Stimulated activated naive CD8-positive, alpha-beta T cell treated with anti-CD3 and anti-CD28 coated beads, Interleukin-15, Interleukin-2, amounts not matched to agents 100 ng/mL and 50 ng/mL, for 24 hours (primary cell): ENCODE measurements around the gene ACOT8.
"Not testable (repeated sequence)": the region's sequence is repeated elsewhere in the genome, so short reads cannot be mapped to it uniquely, and the experiment has no call there.

ENCODE experiments used
- H3K27ac Mint-ChIP-seq: one replicate; pipeline ENCODE4 v1.8.0; 2021; ENCODE audit warnings: mild to moderate bottlenecking, mixed read lengths
- H3K27me3 Mint-ChIP-seq: one replicate; pipeline ENCODE4 v1.8.0; 2021; ENCODE audit warnings: mixed read lengths
- H3K36me3 Mint-ChIP-seq: one replicate; pipeline ENCODE4 v1.8.0; 2021; ENCODE audit warnings: low read depth, mixed read lengths
- H3K4me1 Mint-ChIP-seq: one replicate; pipeline ENCODE4 v1.8.0; 2021; ENCODE audit warnings: low read depth, mixed read lengths
- H3K4me3 Mint-ChIP-seq: one replicate; pipeline ENCODE4 v1.8.0; 2021; ENCODE audit warnings: mild to moderate bottlenecking, mixed read lengths
- H3K9me3 Mint-ChIP-seq: one replicate; pipeline ENCODE4 v1.8.0; 2021; ENCODE audit warnings: mixed read lengths

ACOT8 gene

DNA sequence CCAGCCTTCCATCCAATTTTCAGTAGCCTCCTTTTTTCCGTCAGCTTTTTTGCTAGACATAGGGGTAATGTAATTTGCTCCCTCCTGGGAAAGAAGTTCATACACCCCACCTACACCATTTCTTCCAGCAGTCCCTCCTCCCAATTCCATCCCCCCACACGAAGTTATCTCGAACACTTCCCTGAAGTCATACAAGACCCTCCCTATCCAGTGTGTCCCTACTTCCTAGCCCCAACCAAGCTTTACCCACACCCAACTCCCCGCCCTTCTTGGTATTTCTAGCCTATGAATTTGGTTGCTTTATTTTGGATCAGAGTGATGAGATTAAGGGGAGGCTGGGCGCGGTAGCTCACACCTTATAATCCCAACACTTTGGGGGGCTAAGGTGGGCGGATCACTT, 43.7 kb downstream of the ACOT8 start:
- H3K4me1 Mint-ChIP-seq, result peaks cover 22% of the 10 kb centered on the region
- H3K27ac Mint-ChIP-seq, result peak overlapping the region; percentile 82
- H3K9me3 Mint-ChIP-seq, result no peaks in the 10 kb centered on the region
- H3K27me3 Mint-ChIP-seq, result no peaks in the 10 kb centered on the region
- H3K36me3 Mint-ChIP-seq, result peaks cover 51% of the 10 kb centered on the region
- peak overlapping the region; percentile 93 for H3K4me3 Mint-ChIP-seq

DNA sequence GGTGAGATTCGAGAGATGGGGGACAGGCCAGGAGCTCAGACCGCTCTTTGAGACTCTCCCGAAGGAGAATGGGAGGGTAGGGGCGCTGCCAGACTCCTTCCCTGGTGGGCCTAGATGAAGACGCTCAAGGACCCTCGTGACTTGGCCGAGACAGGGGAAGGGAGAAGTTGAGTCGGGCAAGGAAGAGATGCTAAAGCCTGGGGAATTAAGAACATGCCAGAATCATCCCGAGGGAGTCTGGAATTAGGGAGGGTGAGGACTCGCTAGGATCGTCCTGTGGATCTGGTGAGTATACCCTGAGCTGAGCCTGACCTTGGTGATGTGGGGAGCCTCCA, 44.2 kb downstream of the ACOT8 start:
- Mint-ChIP-seq H3K27ac (peak overlapping the region; percentile 82), H3K4me3 (peak overlapping the region; percentile 93), H3K4me1 (peaks cover 22% of the 10 kb centered on the region), H3K27me3 (no peaks in the 10 kb centered on the region), H3K9me3 (no peaks in the 10 kb centered on the region), H3K36me3 (peaks cover 53% of the 10 kb centered on the region)

DNA sequence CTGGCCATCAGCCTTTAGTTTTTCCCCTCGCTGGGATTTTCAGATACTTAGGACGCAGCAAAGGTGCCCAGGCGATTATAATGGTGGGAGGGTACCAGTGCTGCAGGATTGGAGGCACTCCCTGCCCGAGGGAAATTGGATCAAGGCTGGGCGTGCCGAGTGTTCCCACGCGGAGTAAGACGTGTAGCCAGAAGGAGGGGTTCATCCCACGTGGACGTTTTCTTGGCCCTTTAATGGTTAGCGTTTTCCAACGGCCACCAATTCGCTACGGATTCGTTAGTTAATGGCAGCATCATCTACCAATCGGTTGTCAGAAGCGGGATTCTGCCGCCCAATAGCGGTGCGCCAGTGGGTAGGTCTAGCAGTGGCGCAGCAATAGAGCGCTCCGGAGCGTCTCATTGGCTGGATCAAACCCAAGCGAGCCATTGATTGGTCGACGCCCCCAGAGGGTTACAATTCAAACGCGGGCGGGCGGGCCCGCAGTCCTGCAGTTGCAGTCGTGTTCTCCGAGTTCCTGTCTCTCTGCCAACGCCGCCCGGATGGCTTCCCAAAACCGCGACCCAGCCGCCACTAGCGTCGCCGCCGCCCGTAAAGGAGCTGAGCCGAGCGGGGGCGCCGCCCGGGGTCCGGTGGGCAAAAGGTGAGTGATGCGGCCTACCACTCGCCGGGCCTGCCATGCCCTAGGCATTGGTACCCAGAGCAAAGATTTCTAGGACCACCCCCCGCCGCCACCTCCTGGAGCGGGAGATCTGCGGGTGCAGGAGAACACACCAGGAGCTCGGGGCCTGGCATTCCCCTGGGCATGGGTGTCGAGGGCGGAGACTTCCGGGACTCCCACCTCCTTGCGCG, 44.8 kb downstream of the ACOT8 start, which contains the start of gene UBE2C:
Gene UBE2C, plus strand, starts transcription at position 488 of the 849 bp plus-strand sequence. Its CDS starts 52 bp downstream, at position 540.
- Mint-ChIP-seq H3K27ac (peak within 1 kb of the TSS; percentile 82), H3K27me3 (no peaks in the 10 kb centered on the region), H3K36me3 (peaks cover 51% of the 10 kb centered on the region), H3K4me3 (peak within 1 kb of the TSS; percentile 93), H3K9me3 (no peaks in the 10 kb centered on the region), H3K4me1 (peaks cover 22% of the 10 kb centered on the region)

DNA sequence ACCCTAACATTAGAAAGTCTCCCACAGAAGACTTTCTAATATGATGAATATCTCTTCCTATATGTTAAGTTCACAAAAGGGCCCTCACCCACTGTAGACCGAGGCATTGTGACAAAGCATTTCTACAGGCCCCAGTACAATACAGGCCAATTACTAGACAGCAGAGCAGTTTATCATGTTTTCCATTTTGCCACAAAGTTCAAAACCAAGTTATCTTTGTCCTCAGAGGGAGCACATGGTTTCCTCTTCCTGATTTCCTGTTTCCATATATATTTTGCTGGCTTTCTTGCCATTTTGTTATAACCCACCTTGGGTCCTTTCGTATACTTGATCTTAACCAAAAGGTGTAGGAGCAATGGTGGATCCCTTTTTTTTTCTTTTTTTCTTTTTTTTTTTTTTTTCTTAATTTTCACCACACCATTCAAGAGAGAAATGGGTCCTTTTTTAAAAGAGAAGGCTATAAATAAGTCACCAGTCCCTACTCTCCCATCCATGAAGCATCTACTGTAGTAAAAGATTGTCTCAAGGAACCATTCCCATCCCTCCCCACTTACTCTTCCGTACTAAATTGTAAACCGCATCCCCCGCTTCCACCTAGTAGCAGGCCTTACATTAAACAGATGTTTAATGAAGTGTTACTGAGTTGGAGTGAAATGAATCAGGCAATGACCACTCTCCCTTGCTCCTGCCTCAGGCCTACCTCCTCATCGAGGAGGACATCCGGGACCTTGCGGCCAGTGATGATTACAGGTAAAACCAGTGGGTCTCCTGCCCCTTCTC, 46.8 kb downstream of the ACOT8 start:
- Mint-ChIP-seq H3K4me3 (no peak overlapping the region), H3K27ac (peak overlapping the region; percentile 2), H3K27me3 (no peaks in the 10 kb centered on the region), H3K4me1 (peaks cover 18% of the 10 kb centered on the region), H3K9me3 (no peaks in the 10 kb centered on the region), H3K36me3 (peaks cover 47% of the 10 kb centered on the region)

DNA sequence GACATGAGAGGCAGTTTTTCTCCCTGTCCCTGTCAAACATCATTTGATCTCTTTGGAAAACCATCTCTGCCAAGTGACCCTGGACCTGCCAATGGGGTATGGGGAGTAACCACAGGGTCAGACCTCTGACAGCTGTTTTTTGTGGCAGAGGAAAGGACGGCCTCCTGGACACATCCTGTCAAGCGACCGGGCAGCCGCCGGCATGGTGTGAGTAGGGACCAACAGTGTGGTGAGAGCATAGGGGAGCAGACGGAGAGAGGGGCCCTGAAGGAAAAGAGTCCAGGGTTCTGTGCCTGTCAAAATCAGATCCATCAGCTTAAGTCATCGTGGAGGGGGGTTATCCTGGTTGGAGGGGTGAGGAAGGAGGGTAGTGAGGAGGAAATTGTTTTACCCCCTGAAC, 55.3 kb downstream of the ACOT8 start:
- H3K4me3 Mint-ChIP-seq, result no peak overlapping the region
- no peaks in the 10 kb centered on the region for H3K27me3 Mint-ChIP-seq
- H3K36me3 Mint-ChIP-seq, result peaks cover 61% of the 10 kb centered on the region
- no peak overlapping the region for H3K27ac Mint-ChIP-seq
- peaks cover 5% of the 10 kb centered on the region for H3K4me1 Mint-ChIP-seq
- H3K9me3 Mint-ChIP-seq, result no peaks in the 10 kb centered on the region

DNA sequence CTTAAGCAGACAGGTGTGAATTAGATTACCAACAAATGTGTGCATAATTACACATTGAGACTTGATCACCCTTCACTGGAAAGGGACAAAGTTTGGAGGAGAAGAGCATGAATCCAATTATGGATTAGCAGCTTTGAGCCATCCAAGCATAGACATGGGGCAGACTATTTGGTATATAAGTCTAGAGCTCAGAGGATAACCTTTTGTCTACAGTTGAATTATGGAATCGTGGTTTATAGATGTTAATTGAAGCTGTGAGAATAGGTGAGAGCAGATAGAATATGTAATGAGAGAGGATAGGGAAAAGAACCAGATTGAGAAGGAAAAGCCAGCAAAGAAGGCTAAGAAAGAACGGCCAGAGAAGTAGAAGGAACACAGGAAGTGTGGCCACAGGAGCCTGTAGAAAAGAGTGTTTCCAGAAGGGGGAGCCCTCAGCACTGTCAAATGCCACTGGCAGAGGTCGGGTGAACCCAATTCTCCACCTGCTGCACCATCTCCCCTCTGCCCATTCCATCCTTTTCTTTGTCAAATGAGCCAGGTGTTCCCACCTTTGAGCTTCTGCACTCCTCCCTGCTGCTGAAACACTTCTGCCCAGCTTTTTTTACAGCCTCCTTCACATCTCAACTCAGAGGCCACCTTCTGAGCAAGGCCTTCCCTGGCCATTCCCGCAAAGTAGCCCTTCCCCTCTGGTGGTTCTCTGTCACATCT, 58.1 kb downstream of the ACOT8 start:
- peaks cover 5% of the 10 kb centered on the region for H3K4me1 Mint-ChIP-seq
- H3K36me3 Mint-ChIP-seq, result peaks cover 66% of the 10 kb centered on the region
- H3K27me3 Mint-ChIP-seq, result no peaks in the 10 kb centered on the region
- H3K4me3 Mint-ChIP-seq, result no peak overlapping the region
- peak overlapping the region; percentile 31 for H3K27ac Mint-ChIP-seq
- H3K9me3 Mint-ChIP-seq, result no peaks in the 10 kb centered on the region

DNA sequence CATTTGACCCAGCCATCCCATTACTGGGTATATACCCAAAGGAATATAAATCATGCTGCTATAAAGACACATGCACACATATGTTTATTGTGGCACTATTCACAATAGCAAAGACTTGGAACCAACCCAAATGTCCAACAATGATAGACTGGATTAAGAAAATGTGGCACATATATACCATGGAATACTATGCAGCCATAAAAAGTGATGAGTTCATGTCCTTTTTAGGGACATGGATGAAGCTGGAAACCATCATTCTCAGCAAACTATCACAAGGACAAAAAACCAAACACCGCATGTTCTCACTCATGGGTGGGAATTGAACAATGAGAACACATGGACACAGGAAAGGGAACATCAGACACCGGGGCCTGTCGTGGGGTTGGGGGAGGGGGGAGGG, 59.2 kb downstream of the ACOT8 start:
- H3K9me3 Mint-ChIP-seq, H3K4me1 Mint-ChIP-seq, H3K27me3 Mint-ChIP-seq, H3K4me3 Mint-ChIP-seq, H3K27ac Mint-ChIP-seq: not testable (repeated sequence)
- peaks cover 61% of the 10 kb centered on the region for H3K36me3 Mint-ChIP-seq

DNA sequence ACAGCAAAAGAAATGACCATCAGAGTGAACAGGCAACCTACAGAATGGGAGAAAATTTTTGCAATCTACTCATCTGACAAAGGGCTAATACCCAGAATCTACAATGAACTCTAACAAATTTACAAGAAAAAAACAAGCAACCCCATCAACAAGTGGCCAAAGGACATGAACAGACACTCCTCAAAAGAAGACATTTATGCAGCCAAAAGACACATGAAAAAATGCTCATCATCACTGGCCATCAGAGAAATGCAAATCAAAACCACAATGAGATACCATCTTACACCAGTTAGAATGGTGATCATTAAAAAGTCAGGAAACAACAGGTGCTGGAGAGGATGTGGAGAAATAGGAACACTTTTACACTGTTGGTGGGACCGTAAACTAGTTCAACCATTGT, 59.7 kb downstream of the ACOT8 start:
- not testable (repeated sequence) for H3K27me3 Mint-ChIP-seq, H3K9me3 Mint-ChIP-seq, H3K4me3 Mint-ChIP-seq, H3K27ac Mint-ChIP-seq
- Mint-ChIP-seq H3K4me1 (peaks cover 13% of the 10 kb centered on the region), H3K36me3 (peaks cover 61% of the 10 kb centered on the region)

DNA sequence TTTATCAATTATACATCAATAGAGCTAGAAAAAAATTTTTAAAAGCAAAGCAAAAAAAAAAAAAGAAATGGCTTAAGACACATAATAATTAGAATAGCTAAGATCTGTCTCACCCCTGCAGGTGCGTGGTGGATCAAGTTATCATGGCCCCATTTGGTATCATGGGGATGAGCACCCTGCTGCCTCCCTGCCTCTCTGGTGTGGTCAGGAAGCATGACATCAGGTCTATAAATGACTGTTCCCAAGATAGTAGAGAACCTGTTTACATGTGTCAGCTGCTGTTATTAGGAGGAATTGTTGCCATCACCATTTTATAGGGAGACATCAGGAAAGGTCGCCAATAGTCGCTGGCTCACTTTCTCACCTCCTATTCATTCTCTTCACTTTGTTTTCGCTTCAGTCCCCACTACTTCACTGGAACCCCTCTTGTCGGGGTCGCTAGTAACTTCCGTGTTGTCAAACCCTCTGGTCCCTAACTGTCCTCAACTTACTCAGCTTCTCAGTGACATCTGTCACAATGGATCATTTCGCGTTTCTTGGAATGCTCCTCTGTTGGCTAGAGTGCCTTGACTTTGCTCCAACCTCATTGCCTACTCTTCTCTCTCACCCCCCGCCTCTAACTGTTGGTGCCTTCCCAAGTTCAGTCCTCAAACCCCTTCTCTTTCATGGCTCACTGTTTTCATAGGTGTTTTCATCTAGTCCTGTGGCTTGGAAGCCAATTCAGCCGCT, 60.7 kb downstream of the ACOT8 start:
- H3K27me3 Mint-ChIP-seq, result no peaks in the 10 kb centered on the region
- H3K27ac Mint-ChIP-seq, result no peak overlapping the region
- H3K4me3 Mint-ChIP-seq, result no peak overlapping the region
- peaks cover 51% of the 10 kb centered on the region for H3K36me3 Mint-ChIP-seq
- peaks cover 16% of the 10 kb centered on the region for H3K4me1 Mint-ChIP-seq
- no peaks in the 10 kb centered on the region for H3K9me3 Mint-ChIP-seq

DNA sequence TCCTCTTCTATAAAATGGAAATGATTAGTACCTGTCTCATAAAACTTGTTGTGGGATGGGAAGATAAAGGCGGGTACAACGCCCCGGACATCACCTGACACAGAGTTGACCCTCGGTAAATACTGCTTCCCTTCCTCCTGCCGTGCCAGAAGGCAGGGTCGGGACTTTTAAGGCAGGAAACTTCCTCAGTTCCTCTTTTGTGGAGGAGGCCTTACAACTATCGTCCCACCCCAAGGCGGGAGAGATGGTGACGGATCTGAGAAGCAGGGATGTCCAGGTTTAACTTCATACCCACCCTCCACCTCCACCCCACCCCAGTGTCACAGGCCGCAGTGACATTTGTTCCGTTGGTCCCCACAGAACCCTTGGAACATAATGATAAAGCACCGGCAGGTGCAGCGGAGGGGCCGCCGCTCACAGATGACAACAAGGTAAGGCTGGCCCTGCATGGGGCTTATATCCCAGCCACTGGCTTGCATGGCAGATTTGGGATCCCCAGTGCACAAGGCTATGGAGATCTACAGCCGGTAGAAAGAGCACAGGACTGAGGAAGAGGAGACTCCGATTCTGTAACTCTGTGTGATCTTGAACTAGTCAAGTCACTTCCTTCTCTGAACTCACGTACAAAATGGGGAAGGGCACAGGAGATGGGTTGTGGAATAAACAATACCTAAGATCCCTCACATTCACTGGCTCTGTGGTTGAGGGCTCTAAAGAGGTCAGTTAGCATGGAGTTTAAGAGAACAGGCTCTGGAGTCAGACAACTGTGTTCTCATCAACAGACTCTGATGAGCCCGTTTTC, 64.7 kb downstream of the ACOT8 start:
- Mint-ChIP-seq H3K4me3 (peak overlapping the region; percentile 84), H3K4me1 (peaks cover 19% of the 10 kb centered on the region), H3K27ac (peak overlapping the region; percentile 75), H3K36me3 (peaks cover 40% of the 10 kb centered on the region), H3K9me3 (no peaks in the 10 kb centered on the region), H3K27me3 (no peaks in the 10 kb centered on the region)
